HG02610 (cell line): ENCODE results near the gene SMO.
A peak's percentile ranks its signal among the peaks of the same experiment; 100 is the strongest.
"Not testable (repeated sequence)": the region's sequence is repeated elsewhere in the genome, so short reads cannot be mapped to it uniquely, and the experiment has no call there.

ENCODE experiments used
- ATAC-seq: cut with Tn5 transposase; IDR thresholded peaks from one replicate; pipeline ENCODE4 v1.9.1; 2021; ENCODE audit warnings: mild to moderate bottlenecking, moderate library complexity; ENCODE audit not compliant: unreplicated experiment

SMO gene

DNA sequence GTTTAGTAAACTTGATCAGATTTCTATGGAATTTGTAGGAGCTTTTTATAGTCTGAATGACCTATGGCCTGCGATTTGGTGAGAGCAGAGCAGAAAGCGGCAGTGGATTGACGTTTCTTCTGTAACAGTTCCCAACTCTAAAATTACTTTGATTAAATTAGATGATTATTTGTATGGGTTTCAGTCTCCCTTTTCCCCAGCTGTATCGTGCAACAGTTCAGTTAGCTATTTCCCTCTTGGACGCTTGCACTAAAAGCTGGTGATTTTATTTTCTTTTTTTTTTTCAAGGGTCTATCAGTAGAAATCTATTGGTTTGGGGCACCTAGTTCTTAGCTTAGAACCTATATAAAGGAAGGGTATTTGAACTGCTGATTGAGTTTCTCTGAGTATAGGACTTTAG lies 43.2 kb downstream of the SMO start:
- no peak for ATAC-seq

DNA sequence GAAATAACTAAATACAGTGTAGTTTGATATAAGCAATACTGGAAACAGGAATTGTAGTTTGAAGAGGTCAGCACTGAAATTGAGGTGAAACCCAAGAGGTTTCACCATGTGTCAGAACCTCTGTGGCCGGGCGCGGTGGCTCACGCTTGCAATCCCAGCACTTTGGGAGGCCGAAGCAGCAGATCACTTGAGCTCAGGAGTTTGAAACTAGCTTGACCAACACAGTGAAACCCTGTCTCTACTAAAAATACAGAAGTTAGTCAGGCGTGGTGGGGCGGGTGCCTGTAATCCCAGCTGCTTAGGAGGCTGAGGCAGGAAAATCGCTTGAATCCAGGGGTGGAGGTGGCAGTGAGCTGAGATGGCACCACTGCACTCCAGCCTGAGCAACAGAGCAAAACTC lies 50.1 kb downstream of the SMO start:
- peak; percentile 35 for ATAC-seq

DNA sequence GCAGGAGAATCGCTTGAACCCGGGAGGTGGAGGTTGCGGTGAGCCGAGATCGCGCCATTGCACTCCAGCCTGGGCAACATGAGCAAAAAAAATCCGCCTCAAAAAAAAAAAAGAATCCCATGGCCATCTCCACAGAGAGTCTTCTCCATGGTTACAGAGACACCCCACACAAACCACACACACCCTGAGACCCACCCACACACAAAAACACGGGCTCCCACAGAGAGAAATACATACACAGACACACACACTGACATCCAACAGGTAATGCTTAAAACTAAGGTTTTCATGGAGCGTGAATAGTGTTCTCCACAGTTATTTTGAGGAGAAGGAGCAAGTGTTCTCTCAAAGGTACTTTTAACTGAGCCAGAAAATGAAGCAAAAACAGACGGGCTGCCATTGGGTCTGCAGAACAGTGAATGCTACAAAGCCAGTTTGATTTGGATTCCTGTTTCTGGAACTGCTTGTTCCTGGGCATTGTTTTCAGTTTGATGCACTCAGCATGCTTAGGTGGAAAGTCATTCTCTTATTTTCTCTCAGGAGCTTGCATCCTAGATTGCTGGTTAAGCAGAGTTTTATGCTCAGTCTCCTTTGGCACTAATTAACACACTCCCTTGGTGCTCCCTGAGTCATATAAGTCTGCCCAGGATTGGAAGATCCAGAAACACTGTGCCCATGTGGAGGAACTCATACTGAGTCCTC lies 51.8 kb downstream of the SMO start:
- no peak for ATAC-seq

DNA sequence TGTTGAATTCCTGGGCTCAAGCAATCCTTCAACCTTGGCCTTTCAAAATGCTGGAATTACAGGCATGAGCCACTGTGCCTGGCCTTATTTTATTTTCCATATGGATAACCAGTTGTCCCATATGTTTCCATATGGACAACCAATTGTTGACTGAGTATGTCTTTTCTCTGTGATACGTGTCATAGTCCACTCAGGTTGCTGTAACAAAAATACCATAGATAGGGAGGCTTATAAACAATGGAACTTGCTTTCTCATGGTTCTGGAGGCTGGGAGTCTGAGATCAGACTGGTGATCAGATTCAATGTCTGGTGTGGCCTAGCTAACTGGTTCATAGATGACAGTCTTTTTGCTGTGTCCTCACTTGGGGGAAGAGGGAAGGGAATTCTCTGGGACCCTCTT lies 55.8 kb downstream of the SMO start:
- no peak for ATAC-seq

DNA sequence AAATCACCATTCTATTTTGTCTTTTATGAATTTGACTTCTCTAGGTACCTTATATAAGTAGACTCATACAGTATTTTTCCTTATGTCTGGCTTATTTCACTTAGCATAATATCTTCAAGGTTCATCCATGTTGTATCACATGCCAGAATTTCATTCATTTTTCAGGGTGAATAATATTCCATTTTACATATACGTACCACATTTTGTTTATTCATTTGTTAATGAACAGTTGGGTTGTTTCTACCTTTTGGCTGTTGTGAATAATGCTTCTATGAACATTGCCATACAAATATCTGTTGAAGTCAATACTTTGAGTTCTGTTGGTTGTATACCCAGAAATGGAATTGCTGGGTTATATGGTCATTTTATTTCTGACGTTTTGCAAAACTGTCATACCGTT lies 57.1 kb downstream of the SMO start:
- ATAC-seq, result no peak

- no peak for ATAC-seq
These were observed 58.7 kb downstream of the SMO start for GRCh38 chr7:129247087-129247486.

GRCh38 chr7:129252128-129252527 lies 63.7 kb downstream of the SMO start:
- no peak for ATAC-seq

DNA sequence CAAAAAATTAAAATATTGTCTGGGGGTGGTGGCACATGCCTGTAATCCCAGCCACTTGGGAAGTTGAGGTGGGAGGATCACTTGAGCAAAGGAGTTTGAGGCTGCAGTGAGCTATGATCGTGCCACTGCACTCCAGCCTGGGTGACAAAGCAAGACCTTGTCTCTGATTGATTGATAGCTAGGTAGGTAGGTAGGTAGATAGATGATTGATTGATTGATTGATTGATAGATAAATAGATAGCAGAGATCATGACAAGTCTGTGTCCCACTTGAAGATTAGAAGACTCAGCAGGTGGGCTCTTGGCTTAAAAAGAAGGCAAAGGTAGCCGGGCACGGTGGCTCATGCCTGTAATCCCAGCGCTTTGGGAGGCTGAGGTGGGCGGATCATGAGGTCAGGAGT lies 64.2 kb downstream of the SMO start:
- ATAC-seq, result not testable (repeated sequence)

GRCh38 chr7:129255800-129256199 lies 67.4 kb downstream of the SMO start:
- ATAC-seq, result no peak

DNA sequence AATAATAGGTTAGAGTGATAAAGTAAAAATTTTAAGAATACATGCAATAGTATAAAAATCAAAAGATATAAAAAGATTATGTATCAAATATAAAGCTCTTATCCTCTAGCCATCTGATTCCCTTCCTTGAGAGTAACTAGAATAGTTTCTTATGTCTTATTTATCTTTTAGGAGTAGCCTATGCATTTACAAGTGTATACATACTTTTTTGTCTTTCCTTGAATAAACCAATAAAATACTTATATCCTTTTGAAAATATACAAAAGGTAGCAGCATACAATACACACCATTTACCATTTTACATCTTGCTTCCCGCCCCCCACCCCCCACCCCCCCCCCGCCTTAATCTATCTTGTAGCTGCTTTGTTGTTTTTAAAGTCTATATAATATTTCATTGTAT lies 67.8 kb downstream of the SMO start:
- no peak for ATAC-seq

DNA sequence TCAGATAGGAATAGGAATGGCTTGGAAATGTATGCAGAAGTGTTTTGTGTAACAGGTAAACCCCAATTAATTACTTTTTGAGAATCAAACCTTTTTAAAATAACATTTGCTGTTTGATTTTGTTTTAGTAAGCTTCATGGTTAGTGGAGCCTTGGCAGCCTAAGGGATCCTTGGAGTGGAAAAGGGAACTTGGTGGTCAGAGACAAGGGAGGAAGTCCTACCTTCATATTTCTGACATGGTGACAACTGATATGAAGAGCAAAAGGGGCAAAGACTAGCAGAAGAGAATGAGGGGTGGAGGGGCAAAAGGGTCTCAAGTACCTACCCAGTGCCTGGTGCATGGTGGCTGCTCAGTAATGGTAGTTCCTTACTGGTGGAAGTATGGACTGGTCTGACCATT lies 68.7 kb downstream of the SMO start:
- ATAC-seq, result no peak

DNA sequence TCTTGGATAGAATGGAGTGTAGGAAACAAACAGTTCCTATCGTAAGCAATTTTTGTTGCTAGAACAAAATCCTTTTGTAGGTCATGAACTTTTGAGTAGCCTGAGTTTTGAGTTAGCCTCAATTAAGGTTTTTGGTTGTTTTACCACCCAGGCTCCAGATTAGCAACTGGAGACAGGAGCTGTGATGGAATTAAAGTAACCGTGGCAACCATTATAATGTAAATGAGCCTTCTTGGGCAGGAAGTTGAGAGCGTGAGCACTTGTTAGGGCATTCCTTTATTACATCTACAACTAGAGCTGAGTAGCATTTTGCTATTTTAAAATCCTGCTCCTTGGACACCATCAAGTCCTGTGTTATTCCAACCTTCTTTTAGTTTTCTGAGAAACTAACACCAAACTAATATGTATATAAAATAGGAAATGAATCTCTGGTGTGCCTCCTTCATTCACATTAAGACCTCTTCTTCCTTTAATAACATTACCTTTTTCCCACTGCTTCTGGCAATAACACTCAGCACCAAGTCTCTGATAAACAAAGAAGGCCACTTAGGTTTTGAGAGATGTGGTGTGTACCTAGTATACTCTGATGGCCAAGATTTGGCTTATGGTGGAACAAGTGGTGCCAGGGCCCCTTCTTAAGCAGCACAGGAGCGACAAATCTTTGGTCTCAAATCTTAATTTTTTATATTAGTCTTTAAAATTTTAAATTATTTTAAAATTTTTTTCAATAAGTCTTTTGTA lies 70.4 kb downstream of the SMO start:
- ATAC-seq, result no peak

DNA sequence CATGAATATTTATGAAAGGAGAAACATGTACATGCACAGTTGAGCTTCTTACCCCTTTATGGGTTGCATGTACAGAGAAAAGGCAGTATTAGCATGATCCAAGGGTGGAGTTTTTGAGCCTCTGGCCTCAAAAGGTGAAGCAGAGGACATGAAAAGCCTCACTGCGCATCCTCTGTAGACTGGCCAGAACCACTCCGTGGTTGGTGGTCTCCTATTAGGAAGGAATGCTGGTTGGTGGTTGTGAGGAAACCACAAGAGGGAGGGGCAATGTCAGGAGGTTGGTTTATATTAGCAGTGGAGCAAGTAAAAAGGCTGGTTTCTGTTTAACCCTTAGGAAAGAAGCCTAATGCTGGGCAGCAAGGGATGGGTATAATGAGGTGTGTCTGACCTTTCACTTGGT lies 73.9 kb downstream of the SMO start:
- ATAC-seq, result no peak
